Prostate gland (tissue), 2 donors: ENCODE data around the gene H6PD.

Source experiments
- CTCF ChIP-seq, 4 experiments: fragments of 200-600 bp in 2 of 4; fragments of 450-650 bp in 2 of 4; sonication (generic) in 2 of 4; IDR thresholded peaks; 1 replicate in 3 of 4; 2 replicates in 1 of 4; pipeline ENCODE4 v1.5.1; 2016 to 2019; ENCODE audit warnings: antibody characterized with exemption in 4 of 4, mild to moderate bottlenecking in 2 of 4, moderate library complexity in 2 of 4
- POLR2A ChIP-seq: fragments of 450-650 bp; IDR thresholded peaks from one replicate; pipeline ENCODE4 v1.6.1; 2016; ENCODE audit warnings: antibody characterized with exemption, mild to moderate bottlenecking
- POLR2AphosphoS5 ChIP-seq: sonication (generic); formaldehyde crosslinking; IDR thresholded peaks from one replicate; pipeline ENCODE4 v1.6.1; 2017; ENCODE audit warnings: antibody characterized with exemption

- no peak for TF ChIP-seq POLR2AphosphoS5
- no peak for TF ChIP-seq CTCF (IDR thresholded peaks at IDR 0.05)
- no peak for TF ChIP-seq POLR2A
Measured at GRCh38 chr1:9280015-9280860, 45.7 kb downstream of the H6PD start.
